Measurements from ENCODE around the gene TUT7. TPM values are rescaled to one million over a fixed set of nuclear protein-coding genes. Genes with fewer than 3 reads are reported as not detected.

TUT7 gene
- total RNA-seq, 2 donors from 2014 or later: 17.7 to 31.5 TPM

DNA sequence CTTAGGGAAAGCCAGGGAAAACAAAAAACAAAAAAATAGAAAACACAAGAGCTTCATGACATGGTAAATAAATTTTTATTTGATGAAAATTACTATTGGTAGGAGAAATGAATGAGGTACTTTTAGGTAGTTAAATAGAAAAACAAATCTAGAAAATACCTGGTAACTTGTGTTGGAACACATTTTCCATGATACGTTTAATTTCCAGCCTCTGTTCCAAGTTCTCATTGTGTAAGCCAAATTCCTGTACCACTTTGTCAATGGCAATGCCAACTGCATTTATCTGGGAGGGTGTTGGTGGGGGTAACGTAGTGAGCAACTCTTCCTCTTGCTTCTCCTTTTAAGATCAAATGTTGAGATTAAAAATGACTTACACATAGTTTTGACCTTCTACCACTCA lies 9.4 kb downstream of the TUT7 start:
- ATAC-seq (ENCODE audit: insufficient number of reproducible peaks, low FRiP score, low read depth): no peak

DNA sequence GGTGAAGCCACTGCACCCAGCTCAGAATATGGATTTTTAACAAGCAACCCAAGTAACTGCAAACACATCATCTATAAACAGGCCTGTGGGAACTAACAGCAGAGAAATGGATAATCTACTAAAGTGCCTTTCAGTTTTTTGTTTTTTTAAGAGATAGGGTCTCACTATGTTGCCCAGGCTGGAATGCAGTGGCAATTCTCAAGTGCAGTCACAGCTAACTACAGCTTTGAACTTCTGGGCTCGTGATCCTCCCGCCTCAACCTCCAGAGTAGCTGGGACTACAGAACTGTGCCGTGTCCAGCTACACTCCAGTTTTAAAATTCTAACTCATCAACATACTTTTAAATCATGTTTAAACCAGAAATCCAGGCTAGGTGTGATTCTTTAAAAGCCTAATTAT lies 11.9 kb downstream of the TUT7 start:
- Histone ChIP-seq H3K9me3 (no peaks in the 10 kb centered on the region), H3K27me3 (replicated peaks; ENCODE audit: insufficient read depth) (no peaks in the 10 kb centered on the region), H3K27ac (no peak overlapping the region), H3K4me3 (no peak overlapping the region), H3K36me3 (peaks cover 43% of the 10 kb centered on the region), H3K4me1 (ENCODE audit: control insufficient read depth in 1 of 2, low read depth in 2 of 2) (peaks cover 0 to 9% of the 10 kb centered on the region in 2 donors)
- ATAC-seq (ENCODE audit: insufficient number of reproducible peaks, low FRiP score, low read depth): no peak
- no peak for DNase-seq (ENCODE audit: low spot score)
- TF ChIP-seq, protein P1, sequence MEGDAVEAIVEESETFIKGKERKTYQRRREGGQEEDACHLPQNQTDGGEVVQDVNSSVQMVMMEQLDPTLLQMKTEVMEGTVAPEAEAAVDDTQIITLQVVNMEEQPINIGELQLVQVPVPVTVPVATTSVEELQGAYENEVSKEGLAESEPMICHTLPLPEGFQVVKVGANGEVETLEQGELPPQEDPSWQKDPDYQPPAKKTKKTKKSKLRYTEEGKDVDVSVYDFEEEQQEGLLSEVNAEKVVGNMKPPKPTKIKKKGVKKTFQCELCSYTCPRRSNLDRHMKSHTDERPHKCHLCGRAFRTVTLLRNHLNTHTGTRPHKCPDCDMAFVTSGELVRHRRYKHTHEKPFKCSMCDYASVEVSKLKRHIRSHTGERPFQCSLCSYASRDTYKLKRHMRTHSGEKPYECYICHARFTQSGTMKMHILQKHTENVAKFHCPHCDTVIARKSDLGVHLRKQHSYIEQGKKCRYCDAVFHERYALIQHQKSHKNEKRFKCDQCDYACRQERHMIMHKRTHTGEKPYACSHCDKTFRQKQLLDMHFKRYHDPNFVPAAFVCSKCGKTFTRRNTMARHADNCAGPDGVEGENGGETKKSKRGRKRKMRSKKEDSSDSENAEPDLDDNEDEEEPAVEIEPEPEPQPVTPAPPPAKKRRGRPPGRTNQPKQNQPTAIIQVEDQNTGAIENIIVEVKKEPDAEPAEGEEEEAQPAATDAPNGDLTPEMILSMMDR (IDR thresholded peaks at IDR 0.05): no peak

More for the DNA sequence above, 9.4 kb downstream of the TUT7 start:
- Histone ChIP-seq H3K9me3 (no peaks in the 10 kb centered on the region), H3K4me1 (ENCODE audit: control insufficient read depth in 1 of 2, low read depth in 2 of 2) (peaks cover 17 to 19% of the 10 kb centered on the region in 2 donors), H3K4me3 (no peak overlapping the region), H3K27ac (no peak overlapping the region), H3K36me3 (peaks cover 27% of the 10 kb centered on the region), H3K27me3 (replicated peaks; ENCODE audit: insufficient read depth) (no peaks in the 10 kb centered on the region)
- no peak for DNase-seq (ENCODE audit: low spot score)
- TF ChIP-seq, protein P1 (IDR thresholded peaks at IDR 0.05): no peak

DNA sequence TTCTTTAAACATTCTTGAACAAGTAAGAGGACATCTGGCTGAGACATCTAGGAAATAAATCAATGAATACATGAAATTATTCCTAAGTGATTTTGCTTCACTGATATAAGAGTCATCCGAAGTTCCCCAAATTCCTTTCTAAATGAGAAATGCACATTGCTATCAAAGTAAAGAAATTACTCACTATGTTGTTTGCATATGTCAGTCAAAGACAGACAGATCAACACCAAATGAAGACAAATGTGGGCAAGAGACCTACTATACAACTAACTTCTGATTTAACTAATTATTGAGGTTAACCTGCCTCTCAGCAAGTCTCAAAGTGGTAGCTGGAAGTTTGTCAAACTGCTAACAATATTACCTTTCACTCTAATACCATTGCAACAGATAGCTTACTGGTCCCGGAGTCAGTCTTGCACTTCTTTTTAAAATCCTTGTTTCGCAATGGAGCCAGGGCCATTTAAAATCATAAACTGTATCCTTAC lies 13.2 kb downstream of the TUT7 start:
- TF ChIP-seq, protein P1 (IDR thresholded peaks at IDR 0.05): no peak
- Histone ChIP-seq H3K27me3 (replicated peaks; ENCODE audit: insufficient read depth) (no peaks in the 10 kb centered on the region), H3K4me1 (ENCODE audit: control insufficient read depth in 1 of 2, low read depth in 2 of 2) (no peaks in the 10 kb centered on the region), H3K36me3 (peaks cover 48% of the 10 kb centered on the region), H3K27ac (no peak overlapping the region), H3K9me3 (no peaks in the 10 kb centered on the region), H3K4me3 (no peak overlapping the region)
- DNase-seq (ENCODE audit: low spot score) (no peak), ATAC-seq (ENCODE audit: insufficient number of reproducible peaks, low FRiP score, low read depth) (no peak)

DNA sequence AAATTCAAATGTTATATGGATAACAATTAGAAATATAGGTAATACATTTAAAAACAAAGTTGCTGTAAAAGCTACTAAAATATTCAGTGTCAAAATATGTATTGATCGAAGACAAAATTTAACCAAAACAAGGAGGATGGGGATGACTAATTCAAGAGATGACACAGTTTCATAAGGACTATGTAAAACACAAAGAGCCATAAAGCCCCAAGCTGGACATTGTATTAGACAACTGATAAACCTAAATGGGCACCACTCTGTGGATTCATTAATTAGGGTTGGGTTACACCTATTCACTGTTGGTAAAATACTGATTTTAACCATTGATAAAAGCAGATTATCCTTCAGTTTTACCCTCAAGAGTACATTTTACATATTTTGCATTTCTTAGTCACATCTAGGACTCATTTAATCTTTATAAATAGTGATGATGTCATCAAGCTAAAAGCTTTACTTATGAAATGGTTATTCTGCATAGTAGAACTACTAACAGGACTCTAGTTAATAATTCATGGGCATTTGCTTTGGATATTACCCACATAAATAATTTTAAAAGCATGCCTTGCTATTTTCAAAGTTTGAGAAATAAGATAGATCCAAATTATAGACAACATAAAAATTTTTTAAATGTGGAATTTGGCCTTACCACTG lies 13.7 kb downstream of the TUT7 start:
- Histone ChIP-seq H3K4me1 (ENCODE audit: control insufficient read depth in 1 of 2, low read depth in 2 of 2) (no peaks in the 10 kb centered on the region), H3K9me3 (no peaks in the 10 kb centered on the region), H3K36me3 (peaks cover 48% of the 10 kb centered on the region), H3K27me3 (replicated peaks; ENCODE audit: insufficient read depth) (no peaks in the 10 kb centered on the region), H3K27ac (no peak overlapping the region), H3K4me3 (no peak overlapping the region)
- TF ChIP-seq, protein P1 (IDR thresholded peaks at IDR 0.05): no peak
- DNase-seq (ENCODE audit: low spot score): no peak
- ATAC-seq (ENCODE audit: insufficient number of reproducible peaks, low FRiP score, low read depth): no peak

DNA sequence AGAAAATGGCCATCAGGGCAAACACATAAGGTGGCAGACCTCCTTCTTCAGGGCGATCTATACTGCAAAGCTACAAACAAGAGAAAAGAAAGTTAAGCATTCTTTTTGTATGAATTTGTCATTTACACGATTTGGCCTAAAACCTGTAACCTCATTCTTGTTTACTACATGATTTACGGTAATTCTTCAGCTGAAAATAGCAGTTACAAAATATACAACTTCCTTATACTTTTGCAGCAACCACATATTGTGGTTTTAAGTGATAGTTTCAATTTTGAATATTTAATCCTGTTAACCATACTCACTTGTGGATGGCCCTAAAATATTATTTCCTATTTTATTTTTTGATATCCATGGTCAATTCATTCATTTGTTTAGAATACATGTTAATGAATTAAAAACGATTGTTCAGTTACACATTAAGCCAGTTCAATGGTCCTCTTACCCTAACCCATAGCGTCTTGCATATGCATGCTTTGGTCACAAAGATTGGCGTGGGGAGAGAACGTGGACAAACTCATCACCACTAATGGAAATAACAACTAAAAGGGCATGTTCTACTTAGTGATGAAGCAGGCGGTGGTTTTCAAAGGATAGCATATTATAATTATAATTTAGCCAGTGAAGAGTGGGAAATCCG lies 16.6 kb downstream of the TUT7 start:
- H3K9me3 ChIP-seq: no peaks in the 10 kb centered on the region
- DNase-seq (ENCODE audit: low spot score): no peak
- no peak overlapping the region for H3K27ac ChIP-seq
- peaks cover 51% of the 10 kb centered on the region for H3K36me3 ChIP-seq
- TF ChIP-seq, protein P1 (IDR thresholded peaks at IDR 0.05): no peak
- H3K4me1 ChIP-seq (ENCODE audit: control insufficient read depth in 1 of 2, low read depth in 2 of 2): no peaks in the 10 kb centered on the region
- no peaks in the 10 kb centered on the region for H3K27me3 ChIP-seq (replicated peaks; ENCODE audit: insufficient read depth)
- no peak overlapping the region for H3K4me3 ChIP-seq
- ATAC-seq (ENCODE audit: insufficient number of reproducible peaks, low FRiP score, low read depth): no peak
